Globus pallidus (tissue), 1 donor: Measurements from ENCODE around the gene PAEP.
"Not testable (repeated sequence)": the region's sequence is repeated elsewhere in the genome, so short reads cannot be mapped to it uniquely, and the experiment has no call there.

Source experiments
- DNase-seq: peaks from one replicate; pipeline ENCODE4 v3.0.0-alpha.2; 2015; ENCODE audit warnings: low spot score

PAEP gene

DNA sequence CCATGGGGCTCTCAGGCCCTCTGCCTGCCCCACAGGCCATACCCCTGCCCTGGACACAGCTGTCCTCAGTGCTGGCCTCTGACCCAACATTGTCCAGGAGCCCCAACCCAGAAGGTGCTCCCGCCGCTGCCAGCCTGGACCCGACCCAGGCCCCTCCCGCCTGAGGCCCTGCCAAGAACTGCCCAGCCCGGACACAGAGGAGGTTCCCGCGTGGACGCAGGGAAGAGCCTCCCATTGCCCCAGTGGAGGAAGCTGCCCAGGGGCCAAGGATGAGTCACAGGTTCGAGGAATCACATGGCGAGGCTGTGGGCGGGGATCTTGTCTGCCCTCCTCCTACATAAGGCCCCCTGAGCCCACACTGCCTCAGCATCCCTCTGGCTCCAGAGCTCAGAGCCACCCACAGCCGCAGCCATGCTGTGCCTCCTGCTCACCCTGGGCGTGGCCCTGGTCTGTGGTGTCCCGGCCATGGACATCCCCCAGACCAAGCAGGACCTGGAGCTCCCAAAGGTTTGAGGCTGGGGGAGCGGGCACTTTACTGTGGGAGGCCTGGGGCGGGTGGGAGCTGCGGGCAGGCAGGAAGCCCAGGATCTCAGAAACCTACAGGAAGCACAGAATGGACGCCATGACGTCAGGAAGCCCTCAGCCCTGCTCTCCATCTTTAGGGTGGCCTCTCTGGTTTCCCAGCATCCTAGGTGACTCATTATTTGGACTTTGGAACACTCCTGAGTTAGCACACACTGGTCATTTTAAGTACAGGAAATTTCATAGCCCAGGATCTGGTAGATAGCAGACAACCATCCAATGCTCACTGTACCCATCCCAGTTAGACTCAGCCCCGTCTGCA is at the start of gene PAEP:
Gene PAEP (plus strand): TSS at position 366 of the 844 bp plus-strand sequence.
- no peak for DNase-seq

DNA sequence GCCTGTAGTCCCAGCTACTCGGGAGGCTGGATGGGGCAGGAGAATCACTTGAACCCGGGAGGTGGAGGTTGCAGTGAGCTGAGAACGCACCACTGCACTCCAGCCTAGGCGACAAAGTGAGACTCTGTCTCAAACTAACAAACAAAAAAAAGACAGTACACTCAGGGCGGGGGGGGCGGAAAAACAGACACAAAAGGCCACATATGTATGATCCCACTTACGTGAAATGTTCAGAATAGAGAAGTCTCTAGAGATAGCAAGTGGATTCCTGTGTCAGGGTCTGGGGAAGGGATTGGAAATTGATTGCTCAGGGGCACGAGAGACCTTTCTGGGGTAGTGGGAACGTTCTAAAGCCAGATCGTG is 49.3 kb upstream of the PAEP start:
- no peak for DNase-seq

DNA sequence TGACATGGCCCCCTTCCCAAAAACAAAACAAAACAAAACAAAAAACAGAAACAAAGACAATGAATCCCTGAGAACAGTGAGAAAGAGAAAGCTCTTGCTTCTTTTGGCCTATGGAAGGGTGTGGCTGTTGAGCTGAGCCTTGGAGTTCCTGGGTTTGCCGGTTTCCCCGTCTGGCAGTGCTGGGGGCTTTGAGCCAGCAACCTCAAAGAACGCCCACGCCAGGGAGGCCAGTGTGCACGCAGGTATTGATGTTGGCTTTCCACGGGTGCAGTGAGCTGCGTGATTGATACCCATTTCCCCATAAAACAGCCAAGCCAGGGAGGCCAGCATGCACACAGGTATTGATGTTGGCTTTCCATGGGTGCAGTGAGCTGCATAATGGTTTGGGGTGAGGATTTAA is 48.7 kb upstream of the PAEP start:
- DNase-seq: no peak

DNA sequence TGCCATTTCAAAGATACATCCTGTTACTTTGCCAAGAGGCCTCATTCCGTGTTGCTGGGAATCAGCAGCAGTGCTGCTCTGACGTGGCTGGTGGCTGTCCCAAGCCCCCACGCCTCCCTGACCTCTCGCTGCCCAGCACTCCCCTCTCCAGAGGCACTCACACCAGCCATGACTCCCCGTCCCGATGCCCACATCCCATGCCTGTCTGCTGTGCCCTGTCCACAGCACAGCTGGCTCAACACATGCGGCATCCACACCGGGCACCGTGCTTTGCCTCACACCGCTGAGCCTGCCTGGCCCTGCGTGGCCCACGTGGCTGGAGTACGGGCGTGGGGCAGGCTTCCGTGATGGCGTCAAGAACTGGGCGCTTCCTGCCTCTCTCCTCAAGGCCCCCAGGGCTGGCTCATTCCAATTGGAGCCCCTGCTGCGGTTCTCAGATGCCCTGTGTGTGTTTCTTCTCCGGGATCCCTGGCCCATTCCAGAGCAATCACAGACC is 48.2 kb upstream of the PAEP start:
- no peak for DNase-seq

DNA sequence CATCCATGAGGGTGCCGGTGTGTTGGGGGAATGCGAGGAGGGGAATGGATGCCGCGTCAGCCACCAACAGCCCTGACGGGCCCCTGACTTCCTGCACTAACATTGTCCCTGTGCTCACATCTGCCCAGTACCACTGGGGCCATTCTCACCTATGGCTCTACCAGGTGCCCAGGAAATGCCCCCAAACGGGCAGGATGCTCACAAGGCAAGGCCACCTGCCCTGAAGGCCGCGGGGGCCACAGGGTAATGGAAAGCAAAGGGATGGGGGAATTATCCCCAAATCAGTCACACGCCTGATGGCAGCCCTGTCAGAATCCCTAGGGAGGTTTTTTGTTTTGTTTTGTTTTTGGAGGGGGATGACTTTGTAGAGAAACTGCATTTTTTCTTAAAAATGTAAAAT is 47.6 kb upstream of the PAEP start:
- DNase-seq: not testable (repeated sequence)

DNA sequence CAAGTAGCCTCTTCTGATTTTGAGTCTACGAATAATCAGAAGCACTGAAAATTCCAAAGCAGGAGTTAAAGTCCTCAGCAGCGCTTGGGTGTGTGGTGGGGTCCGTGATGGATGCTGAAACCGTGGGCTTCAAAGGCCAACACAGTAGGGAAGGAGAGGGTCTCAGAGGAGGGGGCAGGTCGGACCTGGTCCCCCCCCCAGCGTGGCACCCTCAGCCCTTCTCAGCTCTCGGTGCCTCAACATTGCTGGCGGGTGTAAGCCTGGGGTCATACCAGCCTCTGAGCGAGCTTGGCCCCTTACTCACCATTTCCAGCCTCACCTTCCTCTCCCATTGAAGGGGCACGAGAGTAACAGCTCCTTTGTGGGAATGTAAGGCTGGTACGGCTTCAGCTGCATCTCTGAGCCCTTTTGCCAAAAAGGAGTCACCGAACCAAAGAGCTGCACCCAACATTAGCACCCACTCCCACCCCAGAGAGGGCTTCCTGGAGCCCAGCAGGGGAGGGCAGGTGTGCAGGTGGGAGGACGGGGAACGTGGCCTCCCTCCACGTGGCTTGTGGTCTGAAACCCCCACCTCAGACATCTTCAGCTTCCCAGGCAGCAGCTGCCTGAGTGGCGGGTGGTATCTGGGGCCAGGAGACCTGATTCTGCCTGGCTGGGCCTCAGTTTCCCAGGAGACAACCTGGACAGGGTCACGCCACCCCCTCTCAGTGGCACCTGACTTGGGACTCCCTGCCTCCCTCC is 47.0 kb upstream of the PAEP start:
- no peak for DNase-seq

DNA sequence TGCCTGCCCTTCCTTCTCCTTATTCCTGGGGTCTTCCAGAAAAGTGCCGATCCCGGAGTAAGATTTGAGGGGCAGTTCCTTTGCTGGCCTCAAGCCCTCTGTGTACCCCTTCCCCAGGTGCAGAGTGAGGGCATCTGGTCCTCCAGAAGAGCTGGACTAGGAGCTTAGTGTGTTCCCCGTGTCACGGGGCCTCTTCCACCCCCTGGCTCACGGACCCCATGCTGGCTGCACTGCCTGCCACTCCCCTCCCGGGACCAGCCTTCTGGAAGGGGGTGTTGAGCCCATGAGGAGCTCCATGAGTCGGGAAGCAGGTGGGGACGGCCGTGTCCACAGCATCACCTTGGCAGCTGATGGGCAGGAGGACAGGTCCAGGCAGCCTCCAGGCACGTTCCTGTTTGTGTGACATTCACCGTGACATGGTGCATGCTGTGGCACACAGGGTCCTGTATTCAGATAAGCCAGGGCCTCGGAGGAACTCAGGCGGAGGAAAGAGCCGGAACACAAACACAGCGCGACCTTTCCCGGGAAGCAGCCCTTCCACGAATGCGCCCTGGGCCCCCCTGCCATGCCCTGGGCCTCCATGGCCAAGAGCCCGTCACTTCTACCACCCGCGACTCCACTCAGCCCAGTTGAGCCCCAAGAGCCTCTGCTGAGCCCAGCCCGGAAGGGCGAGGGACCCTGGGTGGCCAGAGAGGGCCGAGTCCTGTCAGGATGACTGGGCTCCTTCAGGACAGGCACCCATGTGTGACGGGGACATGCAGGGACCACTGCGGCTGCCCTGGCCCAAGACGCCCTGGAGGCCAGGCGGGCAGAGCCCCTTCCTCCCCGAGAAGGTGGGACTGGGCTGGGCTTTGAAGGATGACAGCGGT is 46.2 kb upstream of the PAEP start:
- DNase-seq: no peak

DNA sequence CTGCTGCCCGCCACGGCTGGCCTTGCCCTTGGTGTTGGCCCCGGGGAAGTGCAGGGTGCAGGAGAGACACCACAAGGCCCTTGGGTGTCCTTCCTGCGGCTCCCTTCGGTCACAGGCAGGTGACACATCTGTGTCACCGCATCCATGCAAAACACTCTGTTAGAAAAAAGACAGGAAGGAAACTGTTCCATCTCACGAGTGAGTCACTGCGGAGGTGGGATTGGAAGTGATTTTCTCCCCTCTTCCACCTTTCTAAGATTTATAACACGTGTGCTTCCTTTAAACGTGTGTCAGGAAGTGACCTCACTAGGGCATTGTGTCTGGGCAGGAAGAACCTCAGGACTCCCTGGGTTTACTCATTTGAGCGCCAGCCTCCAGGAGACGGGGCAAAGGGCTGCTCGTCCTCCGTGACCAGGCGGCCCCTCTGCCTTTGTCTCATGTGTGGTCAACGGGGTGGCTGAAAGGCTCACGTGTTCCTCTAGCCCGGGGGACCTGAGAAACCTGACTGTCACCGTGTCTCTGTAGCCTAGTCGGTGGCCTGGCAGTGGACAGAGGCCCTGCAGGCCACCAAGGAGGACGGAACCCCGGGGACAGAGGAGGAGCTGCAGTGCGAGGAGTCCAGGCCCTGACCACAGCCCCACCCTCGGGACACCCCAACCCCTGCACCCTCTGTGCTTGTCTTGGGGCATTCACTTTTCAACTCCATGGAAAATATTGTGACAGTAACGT is 45.3 kb upstream of the PAEP start:
- no peak for DNase-seq

DNA sequence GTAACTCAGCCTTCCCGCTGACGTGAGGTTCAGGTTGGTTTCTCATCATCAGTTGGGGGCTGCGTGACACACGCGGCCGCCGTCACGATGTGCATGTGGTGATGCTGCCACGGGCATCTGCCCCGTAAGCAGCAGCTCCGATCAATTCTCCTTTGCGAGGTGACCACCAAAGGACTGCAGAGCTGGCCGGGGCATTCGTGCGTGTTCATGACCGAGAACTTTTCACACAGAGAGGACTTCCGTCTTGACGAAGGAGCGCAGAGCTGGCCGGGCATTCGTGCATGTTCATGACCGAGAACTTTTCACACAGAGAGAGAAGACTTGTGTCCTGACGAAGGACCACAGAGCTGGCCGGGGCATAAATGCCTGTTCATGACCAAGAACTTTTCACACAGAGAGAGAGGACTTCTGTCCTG is 44.1 kb upstream of the PAEP start:
- no peak for DNase-seq

DNA sequence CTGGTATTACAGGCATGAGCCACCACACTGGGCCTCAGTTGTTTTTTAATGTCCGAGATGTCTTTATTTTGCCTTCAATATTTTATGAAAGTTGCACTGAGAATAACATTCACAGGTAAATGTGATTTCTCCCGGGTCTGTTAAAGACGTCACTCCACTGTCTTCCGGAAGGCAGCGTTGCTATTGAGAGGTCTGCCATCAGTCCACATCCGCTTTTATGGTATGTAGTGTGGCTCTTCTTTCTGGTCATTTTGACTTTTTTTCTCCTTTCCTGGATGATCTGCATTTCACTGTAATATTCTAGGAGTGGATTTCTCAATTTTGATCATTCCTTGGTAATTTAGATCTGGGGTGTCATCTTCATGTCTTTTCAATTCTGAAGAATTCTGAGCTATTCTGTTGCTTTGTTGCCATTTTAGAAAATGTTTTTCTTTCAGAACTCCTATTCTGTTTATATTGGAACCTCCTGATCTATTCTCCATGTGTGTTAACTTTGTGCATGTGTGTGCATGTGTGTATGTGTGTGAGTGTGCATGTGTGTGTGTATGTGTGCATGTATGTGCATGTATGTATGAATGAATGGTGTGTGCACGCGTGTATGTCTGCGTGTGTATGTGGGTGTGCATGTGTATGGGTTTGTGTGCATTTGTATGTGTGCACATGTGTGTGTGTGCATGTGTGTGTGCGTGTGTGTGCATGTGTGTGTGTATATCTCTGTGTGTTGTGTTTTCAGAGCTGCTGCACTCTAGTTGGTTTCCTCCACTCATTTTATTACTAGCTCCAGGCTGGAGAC is 42.2 kb upstream of the PAEP start:
- DNase-seq: no peak

DNA sequence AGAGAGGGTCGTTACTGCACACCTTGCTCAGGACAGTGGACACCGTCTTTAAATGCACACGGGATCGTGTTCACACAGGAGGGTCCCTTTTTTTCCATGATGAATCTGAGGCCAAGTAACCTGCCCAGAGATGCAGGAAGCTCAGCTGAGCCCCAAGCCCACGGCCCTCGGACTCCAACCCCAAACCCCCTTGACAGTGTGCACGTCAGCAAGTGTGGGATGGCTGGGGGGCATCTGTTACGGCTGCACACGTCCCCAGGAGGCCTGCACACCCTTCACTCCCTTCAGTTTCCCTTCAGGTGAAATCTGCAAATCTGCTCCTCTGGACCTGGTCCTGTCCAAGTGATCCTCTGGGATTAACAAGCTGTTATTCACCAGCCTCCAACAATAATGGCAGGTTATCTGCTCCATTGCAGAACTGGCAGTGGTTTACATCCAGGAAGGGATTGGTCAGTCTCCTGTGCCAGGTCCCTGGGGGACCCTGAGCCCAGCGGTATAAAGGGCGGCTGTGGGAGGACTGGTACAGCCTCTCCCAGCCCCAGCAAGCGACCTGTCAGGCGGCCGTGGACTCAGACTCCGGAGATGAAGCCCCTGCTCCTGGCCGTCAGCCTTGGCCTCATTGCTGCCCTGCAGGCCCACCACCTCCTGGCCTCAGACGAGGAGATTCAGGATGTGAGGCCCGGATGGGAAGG is 40.5 kb upstream of the PAEP start, which contains the start of gene LCN1:
Gene LCN1 (plus strand): TSS at position 525 of the 692 bp plus-strand sequence. CDS start 58 bp downstream, at position 583.
- no peak for DNase-seq

DNA sequence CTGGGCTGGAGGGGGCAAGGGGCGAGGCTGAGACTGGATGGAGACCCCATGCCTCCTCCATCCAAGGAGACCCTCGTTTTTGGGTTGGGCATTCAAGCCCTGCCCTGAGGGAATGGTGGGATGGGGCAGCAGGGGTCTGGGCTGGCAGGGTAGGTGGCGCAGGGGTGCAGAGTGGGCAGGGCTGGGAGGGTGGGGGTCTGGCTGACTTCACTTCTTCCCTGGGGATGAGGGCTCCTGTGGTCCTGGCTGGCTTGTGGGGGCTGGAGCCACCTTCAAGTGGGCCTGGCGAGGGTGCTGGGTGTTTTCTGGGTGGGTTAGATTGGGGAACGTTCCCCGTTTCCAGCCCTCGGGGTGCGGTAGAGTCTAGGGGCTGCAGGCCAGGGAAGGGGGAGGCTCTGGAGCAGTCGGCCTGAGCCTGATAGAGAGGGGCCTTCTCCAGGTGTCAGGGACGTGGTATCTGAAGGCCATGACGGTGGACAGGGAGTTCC is 39.9 kb upstream of the PAEP start:
- DNase-seq: no peak

DNA sequence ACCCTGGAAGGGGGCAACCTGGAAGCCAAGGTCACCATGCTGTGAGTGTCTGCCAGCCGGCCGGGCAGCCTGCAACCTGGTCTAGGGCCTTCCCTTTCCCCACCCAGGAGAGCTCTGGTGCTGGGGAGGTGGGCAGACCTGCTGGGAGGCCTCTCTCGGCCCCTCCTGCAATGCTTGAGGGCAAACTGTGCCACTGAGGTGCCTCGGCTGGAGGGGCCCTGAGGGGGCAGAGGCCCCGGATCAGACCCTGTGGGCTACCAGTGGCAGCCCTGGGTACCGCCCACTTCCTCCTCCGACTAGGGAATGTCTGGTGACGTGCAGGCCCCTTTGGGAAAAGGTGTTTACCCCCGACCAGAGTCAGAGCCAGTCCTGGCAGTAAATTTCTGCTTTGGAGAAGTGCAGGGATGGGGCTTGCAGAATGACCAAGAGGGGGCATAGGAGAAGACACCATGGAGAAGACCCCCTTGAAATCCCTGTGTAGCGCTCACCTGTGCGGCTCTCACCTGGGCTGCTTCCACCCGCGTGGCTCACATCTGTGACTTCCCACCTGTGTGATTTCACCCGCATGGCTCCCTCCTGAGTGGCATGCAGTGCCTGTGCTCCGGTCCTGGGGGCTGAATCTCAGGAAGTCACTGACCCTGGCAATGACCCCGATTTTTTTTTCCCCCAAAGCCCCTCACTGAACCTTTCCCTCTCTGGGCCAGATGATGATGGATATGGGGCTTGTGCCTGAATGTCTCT is 39.2 kb upstream of the PAEP start:
- DNase-seq: no peak

DNA sequence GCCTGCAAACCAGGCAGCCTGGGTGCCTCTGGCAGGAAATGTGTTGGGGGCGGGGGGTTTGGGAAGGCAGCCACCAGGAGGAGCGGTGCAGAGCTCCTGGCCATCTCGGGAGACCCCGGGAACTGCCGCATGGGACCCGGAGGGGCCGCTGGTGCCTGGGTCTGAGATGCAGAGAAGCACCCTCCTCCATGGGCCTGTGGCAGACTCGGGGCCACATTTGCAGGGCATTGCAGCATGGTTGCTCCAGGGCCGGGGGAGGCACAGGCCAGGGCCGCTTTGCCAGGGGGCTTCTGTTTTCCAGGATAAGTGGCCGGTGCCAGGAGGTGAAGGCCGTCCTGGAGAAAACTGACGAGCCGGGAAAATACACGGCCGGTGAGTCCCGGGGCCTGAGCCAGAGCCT is 38.6 kb upstream of the PAEP start:
- no peak for DNase-seq

DNA sequence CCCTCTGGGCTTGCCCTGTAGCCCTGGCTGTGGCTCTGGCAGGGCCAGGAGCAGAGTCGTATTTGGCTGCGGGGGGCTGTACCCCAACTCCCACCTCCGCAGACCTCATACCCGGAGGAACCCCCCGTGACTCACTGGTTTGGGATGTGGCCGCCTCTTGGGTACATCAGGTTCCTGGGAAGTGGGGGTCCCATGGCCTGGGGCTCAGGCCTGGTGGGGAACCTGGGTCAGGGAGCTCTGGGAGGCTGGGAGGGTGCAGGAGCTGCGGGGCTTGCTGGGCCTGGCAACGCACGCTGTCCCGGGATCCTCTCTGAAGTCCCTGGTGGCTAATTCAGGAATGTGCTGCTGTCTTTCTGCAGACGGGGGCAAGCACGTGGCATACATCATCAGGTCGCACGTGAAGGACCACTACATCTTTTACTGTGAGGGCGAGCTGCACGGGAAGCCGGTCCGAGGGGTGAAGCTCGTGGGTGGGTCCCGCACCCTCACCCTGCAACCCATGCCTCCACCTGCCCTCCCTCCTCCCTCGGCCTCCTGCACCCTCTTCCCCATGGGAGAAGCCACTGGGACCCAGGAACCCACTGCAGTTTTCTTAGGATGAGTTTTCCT is 37.9 kb upstream of the PAEP start:
- DNase-seq: no peak

DNA sequence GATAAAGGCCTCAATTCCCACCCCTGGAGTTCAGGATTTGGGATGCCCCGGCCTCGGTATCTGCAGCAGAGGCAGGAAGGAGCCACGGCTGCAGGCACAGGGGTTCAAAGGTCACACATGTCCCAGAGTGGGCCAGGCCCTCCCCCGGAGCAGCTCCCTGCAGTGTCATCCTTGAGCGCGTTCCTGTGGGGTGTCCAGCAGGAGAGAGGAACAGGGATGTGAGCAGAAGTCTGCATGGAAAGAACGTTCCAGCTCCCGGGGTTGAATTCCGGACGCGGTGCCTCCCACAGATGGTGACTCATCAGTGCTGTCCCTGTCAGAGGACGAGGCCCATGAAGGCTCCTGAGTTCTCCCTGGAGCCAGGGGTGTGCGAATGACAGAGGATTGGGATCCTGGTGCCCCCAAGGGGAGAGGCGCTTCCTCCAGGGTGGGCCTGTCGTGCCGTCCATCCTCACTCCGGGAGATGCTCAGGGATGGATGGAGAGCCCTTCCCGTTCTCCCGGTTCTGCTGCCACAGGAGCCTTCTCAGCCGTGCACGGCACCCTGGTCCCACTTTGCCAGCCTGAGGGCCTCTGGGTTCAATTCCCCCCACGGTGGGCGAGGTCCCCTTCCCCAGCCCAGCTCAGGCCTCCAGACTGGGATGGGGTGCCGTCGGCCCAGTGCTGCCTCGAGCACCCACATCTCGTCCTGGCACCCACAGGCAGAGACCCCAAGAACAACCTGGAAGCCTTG is 37.3 kb upstream of the PAEP start:
- DNase-seq: no peak

DNA sequence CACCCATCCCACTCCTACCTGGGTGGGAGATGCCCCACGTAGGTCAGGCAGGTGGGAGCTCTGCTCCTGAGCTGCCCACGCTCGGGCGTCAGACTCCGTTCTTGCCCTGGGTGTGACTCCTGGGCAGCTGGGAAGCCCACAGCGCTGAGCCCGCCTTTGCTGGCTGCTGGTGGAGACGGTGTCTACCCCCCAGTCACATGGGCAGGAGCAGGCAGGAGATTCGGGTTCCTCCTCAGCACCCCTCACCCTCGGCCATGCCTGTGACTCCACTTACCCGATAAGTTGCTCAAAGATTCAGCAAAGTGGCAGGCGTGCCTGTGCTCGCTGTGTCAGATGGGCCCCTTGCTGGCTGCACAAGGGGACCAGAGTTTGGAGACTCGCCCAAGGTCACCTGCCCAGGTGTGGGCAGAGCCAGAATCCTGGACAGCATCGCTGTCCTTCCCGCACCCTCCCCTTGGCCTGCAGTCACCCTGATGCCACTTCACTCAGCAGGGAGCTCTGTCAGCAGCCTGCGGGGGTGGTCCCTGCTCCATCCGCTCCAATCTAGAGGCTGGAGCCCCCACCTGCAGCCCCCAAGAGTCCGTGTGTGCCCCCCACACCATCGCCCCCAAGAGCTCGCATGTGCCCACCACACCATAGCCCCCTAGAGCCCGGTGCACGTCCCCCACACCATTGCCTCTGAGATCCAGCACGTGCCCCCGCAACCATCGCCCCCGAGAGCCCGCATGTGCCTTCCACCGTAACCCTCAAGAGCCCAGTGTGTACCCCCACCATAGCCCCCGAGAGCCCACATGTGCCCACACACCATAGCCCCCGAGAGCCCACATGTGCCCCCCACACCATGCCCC is 36.1 kb upstream of the PAEP start:
- no peak for DNase-seq
